Muscle of leg (tissue), 11 donors: ENCODE data around the gene LAMC3. TPM values are rescaled to one million over a fixed set of nuclear protein-coding genes. Genes with fewer than 3 reads are reported as not detected.
"Not testable (repeated sequence)": the region's sequence is repeated elsewhere in the genome, so short reads cannot be mapped to it uniquely, and the experiment has no call there.

Experiments
- DNase-seq: peaks from one replicate; pipeline ENCODE4 v3.0.0; 2013
- H3K27ac ChIP-seq: one replicate; pipeline ENCODE4 v1.5.1; 2013; ENCODE audit warnings: mild to moderate bottlenecking, low read length, control low read depth
- H3K27me3 ChIP-seq: one replicate; pipeline ENCODE4 v1.6.1; 2013; ENCODE audit warnings: low read length; ENCODE audit not compliant: control insufficient read depth, insufficient read depth
- H3K36me3 ChIP-seq: one replicate; pipeline ENCODE4 v1.6.1; 2013; ENCODE audit warnings: low read length; ENCODE audit not compliant: control insufficient read depth, insufficient read depth
- H3K4me1 ChIP-seq: one replicate; pipeline ENCODE4 v1.6.1; 2013; ENCODE audit warnings: low read length; ENCODE audit not compliant: control insufficient read depth, insufficient read depth
- H3K4me3 ChIP-seq: one replicate; pipeline ENCODE4 v1.5.1; 2013; ENCODE audit warnings: low read length, control low read depth
- H3K9me3 ChIP-seq: replicated peaks from 2 replicates; pipeline ENCODE4 v1.6.1; 2013; ENCODE audit warnings: low read depth, low read length; ENCODE audit not compliant: control insufficient read depth
- WGBS: methylation state at CpG from one replicate; pipeline ENCODE4 v1.1.5; 2013; ENCODE audit warnings: missing lambda C conversion rate; ENCODE audit not compliant: insufficient coverage; 5-methylcytosine and 5-hydroxymethylcytosine counted together
- polyA plus RNA-seq, 8 donors: library from polyadenylated mRNA; unstranded; fragments of 120-200 nt; gene quantifications; one replicate each; pipeline versions ENCODE4 v1.2.1 to v1.2.3, GENCODE V29; 2013; ENCODE audit warnings: inconsistent platforms in 1 of 8, low replicate concordance in 1 of 8; ENCODE audit not compliant: insufficient read length in 8 of 8, insufficient read depth in 1 of 8
- total RNA-seq: library from RNA; stranded (reverse); fragments of 120-200 nt; gene quantifications from one replicate; pipeline ENCODE4 v1.2.4, GENCODE V29; 2013

LAMC3 gene
- total and polyA plus RNA-seq, 9 donors: 1.0 to 4.0 (median 1.9) TPM

DNA sequence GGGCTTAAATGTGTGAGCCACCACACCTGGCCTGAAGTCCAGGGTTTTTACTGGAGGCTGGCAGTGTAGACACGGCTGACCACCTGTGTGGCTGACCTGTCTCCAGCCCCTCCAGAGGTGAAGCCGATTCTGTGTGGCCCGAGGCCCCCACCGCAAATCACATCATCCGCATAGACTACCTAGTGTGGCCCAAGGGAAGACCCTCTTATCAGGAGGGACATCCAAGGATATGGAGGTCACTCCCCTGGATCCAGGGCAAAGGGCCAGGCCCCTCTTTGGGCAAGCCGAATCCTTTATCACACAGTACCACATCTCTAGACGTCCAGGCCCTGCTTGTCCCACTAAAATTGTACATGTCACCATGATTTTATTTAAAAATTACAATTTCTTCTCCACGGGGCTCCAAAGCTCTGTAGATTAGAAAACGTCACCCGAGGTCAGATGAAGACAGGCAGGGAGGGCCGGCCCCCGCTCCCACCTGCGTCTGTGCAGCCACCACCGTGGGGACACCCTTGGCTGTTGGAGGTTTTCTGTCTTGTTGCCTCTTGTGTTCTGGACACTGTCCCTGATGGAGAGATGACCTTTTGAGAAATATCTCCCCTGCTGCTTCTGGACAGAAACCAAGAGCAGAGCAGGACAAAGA, 20.1 kb downstream of the LAMC3 start:
- 61% methylated on average over 12 of the region's 14 CpGs for WGBS
- no peak overlapping the region for H3K4me3 ChIP-seq
- no peaks in the 10 kb centered on the region for H3K9me3 ChIP-seq
- H3K27ac ChIP-seq: no peak overlapping the region
- DNase-seq: no peak
- peaks cover 3% of the 10 kb centered on the region for H3K4me1 ChIP-seq
- H3K36me3 ChIP-seq: no peaks in the 10 kb centered on the region
- peaks cover 6% of the 10 kb centered on the region for H3K27me3 ChIP-seq

DNA sequence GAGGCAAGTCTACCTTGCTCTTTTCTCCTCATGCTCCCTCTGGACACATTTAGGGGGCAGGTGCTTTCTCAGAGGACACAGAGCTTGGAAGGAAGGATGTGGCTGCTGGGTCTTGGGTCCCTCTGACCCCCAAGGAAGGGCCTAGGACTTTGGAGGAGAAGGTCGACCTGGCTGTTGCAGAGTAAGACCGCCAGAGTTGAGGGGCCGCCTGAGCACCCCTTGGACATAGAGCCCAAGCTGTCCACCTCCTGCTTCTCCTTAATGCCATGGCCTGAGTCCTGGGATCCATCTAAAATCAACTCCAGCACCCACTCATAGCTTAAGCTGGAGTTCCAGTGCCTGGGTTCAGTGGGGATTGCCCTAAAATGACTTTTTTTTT, 20.6 kb downstream of the LAMC3 start:
- DNase-seq: no peak
- WGBS: 100% methylated on average over 1 of the region's 3 CpGs
- no peak overlapping the region for H3K4me3 ChIP-seq
- no peaks in the 10 kb centered on the region for H3K9me3 ChIP-seq
- H3K36me3 ChIP-seq: no peaks in the 10 kb centered on the region
- peaks cover 3% of the 10 kb centered on the region for H3K4me1 ChIP-seq
- peaks cover 3% of the 10 kb centered on the region for H3K27me3 ChIP-seq
- no peak overlapping the region for H3K27ac ChIP-seq

DNA sequence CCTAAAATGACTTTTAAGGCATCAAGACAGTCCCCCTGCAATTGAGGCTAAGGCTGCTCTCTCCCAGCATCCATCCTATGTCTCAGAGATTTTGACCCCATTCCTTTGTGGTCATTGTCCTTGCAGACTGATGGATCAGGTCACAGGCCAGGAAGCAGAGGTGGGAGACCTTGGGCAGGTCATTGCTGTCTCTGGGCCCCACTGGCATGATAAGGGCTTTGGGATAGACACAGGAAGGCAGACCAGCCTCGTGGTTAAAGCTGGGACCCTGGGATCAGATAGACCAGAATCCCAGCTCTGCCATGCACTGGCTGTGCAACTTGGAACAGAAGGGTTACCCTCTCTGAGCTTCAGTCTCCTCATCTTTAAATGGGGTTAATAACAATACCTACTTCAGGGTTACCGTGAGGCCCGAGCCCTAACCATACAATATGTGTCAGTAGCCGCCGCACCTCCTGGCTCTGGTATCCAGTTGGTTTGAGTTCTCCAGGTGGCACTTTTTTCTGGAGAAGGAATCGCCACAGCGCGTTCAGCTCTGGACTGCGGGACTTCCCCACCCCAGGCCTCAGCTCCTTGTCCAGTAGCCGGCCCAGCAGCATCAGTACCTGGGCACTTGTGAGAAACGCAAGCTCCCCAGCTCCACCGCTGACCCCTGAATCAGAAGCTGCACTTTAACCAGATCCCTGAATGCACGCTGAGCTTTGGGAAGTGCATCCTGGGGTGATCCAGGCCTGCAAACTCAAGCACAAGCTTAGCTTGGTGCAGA, 21.4 kb downstream of the LAMC3 start:
- no peak for DNase-seq
- 81% methylated on average over 13 of the region's 13 CpGs for WGBS
- no peak overlapping the region for H3K4me3 ChIP-seq
- peaks cover 3% of the 10 kb centered on the region for H3K4me1 ChIP-seq
- no peaks in the 10 kb centered on the region for H3K36me3 ChIP-seq
- no peak overlapping the region for H3K27ac ChIP-seq
- no peaks in the 10 kb centered on the region for H3K27me3 ChIP-seq
- no peaks in the 10 kb centered on the region for H3K9me3 ChIP-seq

DNA sequence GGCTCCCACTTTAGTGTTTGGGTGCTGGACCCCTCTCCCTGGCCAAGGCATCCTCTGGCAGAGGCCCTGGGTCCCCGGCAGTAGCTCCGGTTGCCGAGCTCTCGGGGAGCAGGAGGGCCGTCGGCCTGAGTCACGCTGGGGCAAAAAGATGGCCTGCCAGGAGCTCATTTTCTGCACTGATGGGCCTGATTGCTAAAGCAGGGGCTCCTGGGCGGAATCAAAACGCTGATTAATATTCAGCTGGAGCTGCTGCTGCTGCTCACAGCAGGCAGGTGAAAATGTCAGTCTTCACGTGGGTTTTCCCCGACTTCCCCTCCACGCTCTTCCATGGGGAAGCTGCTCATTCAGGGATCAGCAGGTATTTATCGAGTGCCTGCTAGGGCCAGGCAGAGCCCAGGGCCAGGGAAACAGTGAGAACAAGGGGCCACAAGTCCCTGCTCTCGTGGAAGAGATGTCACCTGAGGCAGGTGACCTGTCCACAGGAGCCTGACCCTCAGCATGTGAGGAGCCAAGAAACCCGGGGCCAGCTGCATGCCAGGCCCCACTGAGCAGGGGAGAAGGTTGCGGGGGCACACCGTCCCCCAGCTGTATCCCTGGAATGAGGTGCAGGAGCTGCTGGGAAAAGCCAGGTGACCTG, 22.1 kb downstream of the LAMC3 start:
- Histone ChIP-seq H3K4me3 (no peak overlapping the region), H3K36me3 (no peaks in the 10 kb centered on the region), H3K4me1 (peaks cover 3% of the 10 kb centered on the region), H3K9me3 (no peaks in the 10 kb centered on the region), H3K27ac (no peak overlapping the region), H3K27me3 (no peaks in the 10 kb centered on the region)
- 70% methylated on average over 17 of the region's 17 CpGs for WGBS
- DNase-seq: no peak

DNA sequence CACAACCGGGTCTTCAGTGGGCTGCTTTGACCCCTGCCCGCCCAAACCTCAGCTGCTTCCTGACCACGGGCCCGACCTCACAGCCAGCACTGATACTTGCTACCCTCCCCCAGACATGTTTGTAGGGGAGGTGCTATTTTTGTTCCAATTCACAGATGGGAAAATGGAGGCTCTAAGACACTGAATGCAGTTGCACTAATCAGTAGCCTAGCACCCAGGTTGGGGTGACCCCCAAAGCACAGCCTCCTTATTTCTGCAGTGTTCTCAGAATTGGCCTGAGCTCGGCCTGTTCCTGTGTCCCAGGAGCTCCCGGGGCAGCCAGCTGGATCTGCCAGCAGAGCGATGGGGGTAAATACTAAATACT, 22.6 kb downstream of the LAMC3 start:
- no peak for DNase-seq
- peaks cover 6% of the 10 kb centered on the region for H3K4me1 ChIP-seq
- H3K27me3 ChIP-seq: no peaks in the 10 kb centered on the region
- 90% methylated on average over 3 of the region's 7 CpGs for WGBS
- no peaks in the 10 kb centered on the region for H3K9me3 ChIP-seq
- no peaks in the 10 kb centered on the region for H3K36me3 ChIP-seq
- no peak overlapping the region for H3K4me3 ChIP-seq
- no peak overlapping the region for H3K27ac ChIP-seq

DNA sequence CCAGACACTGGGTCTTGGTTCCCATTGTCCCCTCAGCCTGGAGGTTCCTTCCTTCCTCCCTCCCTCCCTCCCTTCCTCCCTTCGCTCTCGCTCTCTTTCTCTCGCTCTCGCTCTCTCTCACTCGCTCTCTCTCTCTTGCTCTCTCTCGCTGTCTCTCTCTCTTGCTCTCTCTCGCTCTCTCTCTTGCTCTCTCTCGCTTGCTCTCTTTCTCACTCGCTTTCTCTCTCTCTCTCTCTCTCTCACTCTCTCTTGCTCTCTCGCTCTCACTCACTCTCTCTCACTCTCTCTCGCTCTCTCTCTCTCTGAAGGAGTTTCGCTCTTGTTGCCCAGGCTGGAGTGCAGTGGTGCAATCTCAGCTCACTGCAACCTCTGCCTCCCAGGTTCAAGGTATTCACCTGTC, 23.4 kb downstream of the LAMC3 start:
- Histone ChIP-seq H3K27ac (no peak overlapping the region), H3K4me1 (peaks cover 14% of the 10 kb centered on the region), H3K36me3 (no peaks in the 10 kb centered on the region), H3K27me3 (no peaks in the 10 kb centered on the region), H3K4me3 (no peak overlapping the region), H3K9me3 (no peaks in the 10 kb centered on the region)
- WGBS: 70% methylated on average over 11 of the region's 12 CpGs
- no peak for DNase-seq

DNA sequence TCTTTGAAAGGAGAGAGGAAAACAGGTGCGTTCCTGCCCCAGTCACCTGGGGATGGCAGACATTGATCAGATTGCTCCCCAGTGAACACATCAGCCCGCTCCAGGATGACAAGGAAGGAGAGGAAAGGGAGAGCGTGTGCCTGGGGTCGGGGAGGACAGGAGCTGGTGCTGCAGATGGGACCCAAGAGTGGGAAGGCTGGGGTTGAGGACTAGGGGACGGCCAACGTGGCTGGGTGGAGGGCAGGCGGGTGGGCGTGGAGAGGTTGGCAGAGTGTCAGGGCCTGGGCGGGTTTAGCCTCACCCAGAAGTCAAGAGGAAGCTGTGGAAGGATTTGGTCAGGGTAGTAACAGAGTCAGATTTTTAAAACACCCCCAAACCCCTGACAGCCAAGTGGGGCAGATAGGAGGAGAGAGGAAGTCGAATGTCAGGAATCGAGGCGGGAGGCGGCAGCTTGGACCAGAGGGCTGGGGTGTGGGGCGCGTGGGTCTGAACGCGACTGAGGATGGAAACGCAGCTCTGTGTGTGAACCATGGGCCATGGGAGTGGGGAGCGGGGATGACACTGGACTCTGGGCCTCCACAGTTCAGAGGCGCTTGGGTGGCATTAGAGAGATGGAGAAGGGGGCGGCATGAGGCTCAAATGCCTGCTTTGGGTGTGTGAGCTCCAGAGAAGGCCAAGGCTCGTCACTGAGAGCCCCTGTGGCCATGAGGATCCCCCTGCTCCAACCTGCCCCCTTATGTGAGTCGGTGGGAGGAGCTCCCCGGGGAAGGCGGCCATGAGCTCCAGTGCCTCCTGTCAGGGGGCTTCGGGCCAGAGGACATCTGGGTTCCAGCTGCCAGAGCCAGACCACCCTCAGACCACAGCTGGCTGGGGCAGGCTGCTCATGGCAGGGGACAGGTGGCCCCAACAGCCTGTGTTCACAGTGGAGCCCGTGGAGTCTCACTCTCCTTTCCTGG, 24.6 kb downstream of the LAMC3 start:
- 65% methylated on average over 21 of the region's 27 CpGs for WGBS
- no peaks in the 10 kb centered on the region for H3K27me3 ChIP-seq

DNA sequence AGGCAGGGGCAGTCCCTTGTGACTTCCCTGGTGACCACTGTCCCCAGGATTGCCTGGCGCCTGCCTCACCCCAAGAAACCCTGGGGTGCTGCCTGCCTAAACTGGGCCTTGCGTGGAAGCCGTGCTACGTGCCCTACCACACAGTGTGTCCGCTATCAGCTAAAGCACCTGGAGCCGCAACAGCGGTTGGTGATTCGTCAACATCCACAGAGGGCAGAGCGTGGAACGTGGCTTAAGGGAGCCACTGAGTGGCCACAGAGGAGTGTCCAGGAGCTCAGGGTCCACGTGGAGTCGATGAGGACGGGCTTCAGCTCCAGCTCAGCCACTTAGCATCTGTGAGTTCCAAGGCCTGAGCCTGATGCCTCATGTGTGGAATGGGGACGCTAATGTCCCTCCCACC, 25.3 kb downstream of the LAMC3 start:
- no peak for DNase-seq
- Histone ChIP-seq H3K27ac (no peak overlapping the region), H3K4me1 (peaks cover 25% of the 10 kb centered on the region), H3K4me3 (no peak overlapping the region), H3K9me3 (no peaks in the 10 kb centered on the region), H3K27me3 (no peaks in the 10 kb centered on the region), H3K36me3 (no peaks in the 10 kb centered on the region)
- 88% methylated on average over 14 of the region's 14 CpGs for WGBS

More for the DNA sequence above, 24.6 kb downstream of the LAMC3 start:
- Histone ChIP-seq H3K36me3 (no peaks in the 10 kb centered on the region), H3K27ac (no peak overlapping the region), H3K4me3 (no peak overlapping the region), H3K9me3 (no peaks in the 10 kb centered on the region), H3K4me1 (peaks cover 25% of the 10 kb centered on the region)
- no peak for DNase-seq

DNA sequence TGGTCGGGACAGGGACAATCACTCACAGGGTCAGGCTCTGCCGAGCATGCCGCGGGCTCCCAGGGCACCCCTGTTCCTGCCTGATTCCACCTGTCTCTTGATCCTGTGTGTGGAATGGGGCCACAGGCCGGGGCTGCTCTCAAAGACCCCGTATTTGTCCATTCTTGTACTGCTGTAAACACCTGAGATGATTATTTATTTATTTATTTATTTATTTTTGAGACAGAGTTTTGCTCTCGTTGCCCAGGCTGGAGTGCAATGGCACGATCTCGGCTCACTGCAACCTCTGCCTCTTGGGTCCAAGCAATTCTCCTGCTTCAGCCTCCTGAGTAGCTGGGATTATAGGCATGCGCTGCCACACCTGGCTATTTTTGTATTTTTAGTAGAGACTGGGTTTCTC, 25.8 kb downstream of the LAMC3 start:
- not testable (repeated sequence) for H3K9me3 ChIP-seq, H3K36me3 ChIP-seq, H3K4me3 ChIP-seq, H3K27me3 ChIP-seq, DNase-seq, H3K27ac ChIP-seq
- peaks cover 25% of the 10 kb centered on the region for H3K4me1 ChIP-seq
- WGBS: 86% methylated on average over 4 of the region's 10 CpGs

DNA sequence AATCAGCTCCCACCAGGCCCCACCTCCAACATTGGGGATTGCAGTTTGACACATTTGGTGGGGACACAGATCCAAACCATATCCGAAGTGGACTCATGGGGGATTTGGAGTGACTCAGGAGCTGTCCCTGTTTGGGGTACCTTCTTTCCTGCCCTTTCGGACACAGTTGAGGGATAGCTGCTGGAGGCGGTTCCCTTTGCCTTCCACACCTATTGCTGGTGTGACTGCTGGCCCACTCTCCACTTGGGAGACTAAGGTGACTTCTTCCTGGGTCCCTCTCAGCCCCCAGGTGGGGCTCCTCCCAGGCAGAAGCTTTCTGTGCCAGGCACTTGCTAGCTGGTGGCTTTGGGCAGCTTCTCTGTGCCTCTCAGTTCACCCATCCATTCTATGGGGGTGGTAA, 26.6 kb downstream of the LAMC3 start:
- no peaks in the 10 kb centered on the region for H3K36me3 ChIP-seq
- H3K27ac ChIP-seq: no peak overlapping the region
- DNase-seq: no peak
- H3K9me3 ChIP-seq: no peaks in the 10 kb centered on the region
- H3K4me1 ChIP-seq: peaks cover 25% of the 10 kb centered on the region
- H3K27me3 ChIP-seq: no peaks in the 10 kb centered on the region
- no peak overlapping the region for H3K4me3 ChIP-seq
- no CpG with 5 or more reads among the region's 3 CpGs for WGBS
